Liver (tissue), 9 donors: ENCODE data around the gene NHP2. TPM values are rescaled to one million over a fixed set of nuclear protein-coding genes. Genes with fewer than 3 reads are reported as not detected.

Experiments
- DNase-seq: peaks from one replicate; pipeline ENCODE4 v3.0.0-alpha.2; 2017; ENCODE audit warnings: low spot score
- H3K27ac ChIP-seq, 2 donors: one replicate each; pipeline ENCODE4 v1.7.0; 2013; ENCODE audit warnings: inconsistent platforms in 2 of 2, low read length in 2 of 2, control low read depth in 1 of 2, low read depth in 1 of 2, mild to moderate bottlenecking in 1 of 2
- H3K27me3 ChIP-seq, 4 donors: one replicate each; pipeline versions ENCODE4 v1.6.1 to v1.7.0; 2013; ENCODE audit warnings: low read length in 3 of 4, inconsistent platforms in 1 of 4, mild to moderate bottlenecking in 1 of 4, moderate library complexity in 1 of 4; ENCODE audit not compliant: control insufficient read depth in 4 of 4, insufficient read depth in 4 of 4
- H3K36me3 ChIP-seq, 4 donors: one replicate each; pipeline versions ENCODE4 v1.6.1 to v1.7.0; 2013; ENCODE audit warnings: low read length in 3 of 4, mild to moderate bottlenecking in 3 of 4, low read depth in 1 of 4, moderate library complexity in 1 of 4; ENCODE audit not compliant: control insufficient read depth in 4 of 4, insufficient read depth in 3 of 4
- H3K4me1 ChIP-seq, 4 donors: one replicate each; pipeline versions ENCODE4 v1.6.1 to v1.7.0; 2013; ENCODE audit warnings: low read length in 3 of 4, mild to moderate bottlenecking in 3 of 4, moderate library complexity in 1 of 4; ENCODE audit not compliant: control insufficient read depth in 4 of 4, insufficient read depth in 4 of 4
- H3K4me3 ChIP-seq, 3 donors: one replicate each; pipeline versions ENCODE4 v1.6.1 to v1.7.0; 2013; ENCODE audit warnings: low read length in 3 of 3, control low read depth in 1 of 3, low read depth in 1 of 3, mild to moderate bottlenecking in 1 of 3
- H3K9ac ChIP-seq, 2 donors: one replicate each; pipeline ENCODE4 v1.7.0; 2013; ENCODE audit warnings: low read length in 2 of 2, mild to moderate bottlenecking in 2 of 2, moderate library complexity in 2 of 2, control low read depth in 1 of 2, low read depth in 1 of 2
- H3K9me3 ChIP-seq, 4 donors: one replicate each; pipeline versions ENCODE4 v1.6.1 to v1.7.0; 2013; ENCODE audit warnings: low read length in 3 of 4; ENCODE audit not compliant: control insufficient read depth in 4 of 4
- EGR1 ChIP-seq, 2 donors: IDR thresholded peaks; 2 replicates each; pipeline ENCODE4 v1.6.1; 2016 to 2018; ENCODE audit warnings: antibody characterized with exemption in 2 of 2, low read depth in 2 of 2
- FOXA1 ChIP-seq: IDR thresholded peaks from 2 replicates; pipeline ENCODE4 v1.6.1; 2016; ENCODE audit warnings: antibody characterized with exemption
- FOXA2 ChIP-seq: IDR thresholded peaks from 2 replicates; pipeline ENCODE4 v1.6.1; 2016; ENCODE audit warnings: antibody characterized with exemption
- GABPA ChIP-seq, 2 donors: IDR thresholded peaks in 1 of 2; conservative IDR thresholded peaks in 1 of 2; 2 replicates each; pipeline ENCODE4 v1.6.1; 2016; ENCODE audit warnings: antibody characterized with exemption in 2 of 2, mild to moderate bottlenecking in 1 of 2, moderate library complexity in 1 of 2
- HNF4G ChIP-seq: IDR thresholded peaks from 2 replicates; pipeline ENCODE4 v1.6.1; 2016; ENCODE audit warnings: antibody characterized with exemption
- JUND ChIP-seq, 2 donors: IDR thresholded peaks; 2 replicates each; pipeline ENCODE4 v1.6.1; 2016; ENCODE audit warnings: antibody characterized with exemption in 2 of 2
- RAD21 ChIP-seq, 2 donors: IDR thresholded peaks; 2 replicates each; pipeline ENCODE4 v1.6.1; 2016; ENCODE audit warnings: antibody characterized with exemption in 2 of 2, mild to moderate bottlenecking in 2 of 2
- SP1 ChIP-seq: IDR thresholded peaks from 2 replicates; pipeline ENCODE4 v1.6.1; 2018; ENCODE audit warnings: antibody characterized with exemption, mild to moderate bottlenecking
- YY1 ChIP-seq: IDR thresholded peaks from 2 replicates; pipeline ENCODE4 v1.6.1; 2016; ENCODE audit warnings: antibody characterized with exemption, mild to moderate bottlenecking
- WGBS: extraction: QIAGEN DNeasy Blood & Tissue Kit; methylation state at CpG from one replicate; pipeline ENCODE4 v1.1.7; 2013; 5-methylcytosine and 5-hydroxymethylcytosine counted together
- polyA plus RNA-seq, 2 donors: library from polyadenylated mRNA; stranded (reverse) in 1 of 2; unstranded in 1 of 2; fragments of 200-250 nt in 1 of 2; fragments of >200 nt in 1 of 2; fragmentation: Nextera tagmentation in 1 of 2; extraction: Ambion mirVana in 1 of 2; gene quantifications; one replicate each; pipeline versions ENCODE4 v1.2.1 to v1.2.3, GENCODE V29; 2013 to 2015
- total RNA-seq, 2 donors: library from RNA; depleted of rRNA; stranded (reverse); fragments of >200 nt; gene quantifications; one replicate each; pipeline ENCODE4 v1.2.3, GENCODE V29; 2014
- TF ChIP-seq, protein P1 (sequence below): IDR thresholded peaks from 2 replicates; pipeline ENCODE4 v1.6.1; 2016; ENCODE audit warnings: antibody characterized with exemption
- TF ChIP-seq, protein P2 (sequence below): IDR thresholded peaks from 2 replicates; pipeline ENCODE4 v1.6.1; 2016; ENCODE audit warnings: antibody characterized with exemption
- TF ChIP-seq, protein P3 (sequence below): IDR thresholded peaks from 2 replicates; pipeline ENCODE4 v1.6.1; 2016; ENCODE audit warnings: antibody characterized with exemption
- donor health status: healthy.
- donor health status: healthy.
- donor health status: healthy.
- donor health status: healthy.
- donor health status: healthy.

Gene NHP2
- total and polyA plus RNA-seq, 4 donors: 44.1 to 124 (median 62.6) TPM

DNA sequence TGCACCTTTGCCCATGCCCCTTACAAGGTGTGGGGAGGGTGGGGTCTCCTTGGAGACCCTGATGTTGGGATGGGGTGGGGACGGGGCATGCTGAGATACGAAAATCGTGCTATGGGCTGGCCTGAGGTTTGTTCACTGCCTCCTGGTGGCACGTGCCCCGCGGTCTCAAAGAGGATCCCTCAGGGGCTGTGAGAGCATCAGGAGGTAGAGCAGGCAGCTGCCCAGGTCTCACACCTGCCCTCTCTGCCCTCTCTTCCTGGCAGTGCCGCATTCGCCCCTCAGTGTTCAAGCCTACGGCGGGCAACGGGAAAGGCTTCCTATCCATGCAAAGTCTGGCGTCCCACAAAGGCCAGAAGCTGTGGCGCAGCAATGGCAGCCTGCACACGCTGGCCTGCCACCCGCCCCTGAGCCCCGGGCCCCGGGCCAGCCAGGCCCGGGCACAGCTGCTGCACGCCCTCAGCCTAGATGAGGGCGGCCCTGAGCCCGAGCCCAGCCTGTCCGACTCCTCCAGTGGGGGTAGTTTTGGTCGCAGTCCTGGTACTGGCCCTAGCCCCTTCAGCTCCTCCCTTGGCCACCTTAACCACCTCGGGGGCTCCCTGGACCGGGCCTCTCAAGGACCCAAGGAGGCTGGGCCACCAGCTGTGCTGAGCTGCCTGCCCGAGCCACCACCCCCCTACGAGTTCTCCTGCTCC lies 33.6 kb downstream of the NHP2 start:
- DNase-seq: no peak
- H3K27me3 ChIP-seq: peaks cover 0 to 2% (median under 1%) of the 10 kb centered on the region in 4 donors
- no peak overlapping the region for H3K9ac ChIP-seq
- 87% methylated on average over 27 of the region's 27 CpGs for WGBS
- no peak overlapping the region for H3K4me3 ChIP-seq
- H3K4me1 ChIP-seq: peaks cover 0 to 4% (median under 1%) of the 10 kb centered on the region in 4 donors
- H3K9me3 ChIP-seq: no peaks in the 10 kb centered on the region
- TF ChIP-seq, protein P1, sequence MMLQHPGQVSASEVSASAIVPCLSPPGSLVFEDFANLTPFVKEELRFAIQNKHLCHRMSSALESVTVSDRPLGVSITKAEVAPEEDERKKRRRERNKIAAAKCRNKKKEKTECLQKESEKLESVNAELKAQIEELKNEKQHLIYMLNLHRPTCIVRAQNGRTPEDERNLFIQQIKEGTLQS: no peak
- no peak for TF ChIP-seq EGR1 (IDR thresholded peaks at IDR 0.05; ENCODE audit: low read depth in 2 of 2)
- no peak for TF ChIP-seq JUND (IDR thresholded peaks at IDR 0.05)
- TF ChIP-seq, protein P2, sequence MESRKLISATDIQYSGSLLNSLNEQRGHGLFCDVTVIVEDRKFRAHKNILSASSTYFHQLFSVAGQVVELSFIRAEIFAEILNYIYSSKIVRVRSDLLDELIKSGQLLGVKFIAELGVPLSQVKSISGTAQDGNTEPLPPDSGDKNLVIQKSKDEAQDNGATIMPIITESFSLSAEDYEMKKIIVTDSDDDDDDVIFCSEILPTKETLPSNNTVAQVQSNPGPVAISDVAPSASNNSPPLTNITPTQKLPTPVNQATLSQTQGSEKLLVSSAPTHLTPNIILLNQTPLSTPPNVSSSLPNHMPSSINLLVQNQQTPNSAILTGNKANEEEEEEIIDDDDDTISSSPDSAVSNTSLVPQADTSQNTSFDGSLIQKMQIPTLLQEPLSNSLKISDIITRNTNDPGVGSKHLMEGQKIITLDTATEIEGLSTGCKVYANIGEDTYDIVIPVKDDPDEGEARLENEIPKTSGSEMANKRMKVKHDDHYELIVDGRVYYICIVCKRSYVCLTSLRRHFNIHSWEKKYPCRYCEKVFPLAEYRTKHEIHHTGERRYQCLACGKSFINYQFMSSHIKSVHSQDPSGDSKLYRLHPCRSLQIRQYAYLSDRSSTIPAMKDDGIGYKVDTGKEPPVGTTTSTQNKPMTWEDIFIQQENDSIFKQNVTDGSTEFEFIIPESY: no peak
- no peak overlapping the region for H3K27ac ChIP-seq
- H3K36me3 ChIP-seq: no peaks in the 10 kb centered on the region

DNA sequence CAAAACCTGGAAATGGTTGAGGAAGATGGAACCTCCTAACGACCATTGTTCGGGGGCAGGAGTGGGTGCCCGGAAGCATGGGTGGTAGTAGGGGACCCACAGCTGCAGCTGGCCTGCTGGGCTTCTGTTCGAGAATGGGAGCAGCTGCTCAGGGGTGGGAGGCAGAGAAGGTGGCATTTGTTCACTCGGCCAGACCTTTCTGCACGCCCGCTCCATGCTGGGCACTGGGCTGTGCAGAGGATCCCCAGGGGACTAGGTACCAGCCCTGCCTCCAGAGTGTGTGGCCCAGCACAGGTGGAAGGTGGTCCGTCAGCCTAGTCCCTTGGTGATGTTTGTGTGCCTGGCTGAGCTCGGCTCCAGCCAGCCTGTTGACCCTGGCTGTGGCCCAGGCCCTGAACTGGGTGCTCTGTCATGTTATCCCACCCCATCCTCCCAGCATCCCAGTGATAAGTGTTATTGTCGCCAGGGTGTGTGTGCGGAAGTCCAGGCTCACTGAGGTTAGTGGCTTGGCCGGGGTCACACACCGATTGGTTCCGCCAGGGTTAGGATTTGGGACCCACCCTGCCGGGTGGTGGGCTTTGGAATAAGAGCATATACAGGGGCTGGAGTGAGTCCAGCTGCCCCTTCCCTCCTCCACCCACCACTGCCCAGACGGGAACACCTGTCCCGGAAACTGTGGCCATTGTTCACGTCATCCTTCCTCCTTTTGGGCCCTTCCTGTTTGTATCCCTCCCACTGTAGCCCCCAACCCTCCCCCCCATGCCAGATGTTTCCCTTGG lies 35.6 kb downstream of the NHP2 start:
- H3K4me1 ChIP-seq: peaks cover 3 to 15% (median 9%) of the 10 kb centered on the region in 4 donors
- no peak overlapping the region for H3K27ac ChIP-seq
- H3K9ac ChIP-seq: no peak overlapping the region
- H3K4me3 ChIP-seq: no peak overlapping the region
- TF ChIP-seq FOXA1 (no peak), SP1 (no peak)
- DNase-seq: no peak
- no peaks in the 10 kb centered on the region for H3K36me3 ChIP-seq
- peaks cover 0 to 10% (median under 1%) of the 10 kb centered on the region in 4 donors for H3K27me3 ChIP-seq
- 75% methylated on average over 18 of the region's 18 CpGs for WGBS
- no peaks in the 10 kb centered on the region for H3K9me3 ChIP-seq

DNA sequence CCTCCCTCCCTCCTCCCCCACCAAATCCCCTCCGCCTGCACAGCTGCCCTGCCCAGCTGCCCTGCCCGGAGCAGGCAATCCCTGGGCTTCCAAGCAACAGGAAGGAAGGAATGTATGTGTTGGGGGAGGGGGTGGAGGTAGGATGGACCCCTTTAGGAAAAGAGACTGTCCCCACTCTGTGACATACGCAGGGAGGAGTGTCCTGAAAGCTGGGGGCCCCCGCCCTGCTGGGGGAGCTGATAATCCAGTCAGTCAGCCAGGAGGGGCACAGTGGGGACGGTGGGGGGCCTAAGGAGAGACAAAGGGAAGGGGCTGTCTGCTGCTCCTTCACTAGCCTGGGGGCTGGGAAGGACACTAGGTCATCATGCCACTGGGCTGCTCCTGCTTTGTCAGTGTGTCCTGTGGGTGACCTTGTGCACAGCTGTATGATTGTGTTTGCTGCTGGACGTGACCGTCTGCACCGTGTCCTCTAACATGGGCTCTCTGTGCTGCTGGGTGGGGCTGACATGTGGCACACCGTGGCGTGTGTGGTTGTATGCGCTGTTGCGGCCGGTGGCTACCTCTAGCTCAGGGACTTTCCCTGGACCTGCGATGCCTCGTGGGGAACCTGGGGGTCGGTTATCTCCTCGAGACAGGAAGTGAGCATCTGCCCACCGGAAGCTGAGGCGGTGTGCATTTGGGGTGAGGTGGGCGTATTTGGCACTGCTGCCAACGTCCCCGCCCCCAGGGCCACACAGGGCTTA lies 37.4 kb downstream of the NHP2 start:
- Histone ChIP-seq H3K4me1 (peaks cover 5 to 18% (median 10%) of the 10 kb centered on the region in 4 donors), H3K4me3 (no peak overlapping the region), H3K9ac (no peak overlapping the region), H3K9me3 (no peaks in the 10 kb centered on the region), H3K36me3 (no peaks in the 10 kb centered on the region), H3K27me3 (peaks cover 0 to 10% (median under 1%) of the 10 kb centered on the region in 4 donors), H3K27ac (no peak overlapping the region)
- TF ChIP-seq FOXA1 (no peak), FOXA2 (no peak), YY1 (no peak), HNF4G (no peak), GABPA (IDR thresholded peaks at IDR 0.05 in 1 of 2, conservative IDR thresholded peaks at IDR 0.05 in 1 of 2) (no peak), SP1 (no peak), RAD21 (IDR thresholded peaks at IDR 0.05) (no peak)
- TF ChIP-seq, protein P3, sequence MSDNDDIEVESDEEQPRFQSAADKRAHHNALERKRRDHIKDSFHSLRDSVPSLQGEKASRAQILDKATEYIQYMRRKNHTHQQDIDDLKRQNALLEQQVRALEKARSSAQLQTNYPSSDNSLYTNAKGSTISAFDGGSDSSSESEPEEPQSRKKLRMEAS: no peak
- DNase-seq: no peak
- 25% methylated on average over 22 of the region's 22 CpGs for WGBS
